Naive thymus-derived CD8-positive, alpha-beta T cell (primary cell): Measurements from ENCODE around the gene SP6. TPM values are rescaled to one million over a fixed set of nuclear protein-coding genes. Genes with fewer than 3 reads are reported as not detected.

ENCODE experiments used
- ATAC-seq, 2 donors: fragments of 150-1000 bp; cut with Tn5 transposase in 1 of 2; sonication (Bioruptor Pico), chemical (Tn5 transposase) in 1 of 2; 1 replicate in 1 of 2; 2 replicates in 1 of 2; pipeline ENCODE4 v1.10.0; 2021; ENCODE audit warnings: mild to moderate bottlenecking in 2 of 2, moderate library complexity in 2 of 2
- POLR2A ChIA-PET: fragments of 350-600 bp; sonication (Branson Sonifier 250); formaldehyde crosslinking; loops from one replicate; lab custom pipeline; 2021; ENCODE audit warnings: antibody characterized with exemption; lab: Charles Lee
- DNase-seq, 10 donors: peaks; one replicate each; pipeline versions ENCODE4 v3.0.0 to v3.0.0-alpha.2; 2020 to 2022
- H3K27ac Mint-ChIP-seq, 10 donors: one replicate each; pipeline ENCODE4 v1.8.0; 2020 to 2022; ENCODE audit warnings: mild to moderate bottlenecking in 10 of 10, mixed read lengths in 10 of 10, moderate library complexity in 4 of 10, inconsistent platforms in 1 of 10
- H3K27me3 Mint-ChIP-seq, 5 donors: one replicate each; pipeline ENCODE4 v1.8.0; 2021 to 2022; ENCODE audit warnings: mixed read lengths in 5 of 5
- H3K36me3 Mint-ChIP-seq, 3 donors: one replicate each; pipeline ENCODE4 v1.8.0; 2020 to 2022; ENCODE audit warnings: mixed read lengths in 3 of 3, mild to moderate bottlenecking in 2 of 3, inconsistent platforms in 1 of 3
- H3K4me1 Mint-ChIP-seq, 4 donors: one replicate each; pipeline ENCODE4 v1.8.0; 2021 to 2022; ENCODE audit warnings: mixed read lengths in 4 of 4
- H3K4me3 Mint-ChIP-seq, 10 donors: one replicate each; pipeline ENCODE4 v1.8.0; 2020 to 2022; ENCODE audit warnings: mild to moderate bottlenecking in 10 of 10, mixed read lengths in 10 of 10, moderate library complexity in 6 of 10, inconsistent platforms in 1 of 10
- H3K9me3 Mint-ChIP-seq, 9 donors: one replicate each; pipeline ENCODE4 v1.8.0; 2020 to 2022; ENCODE audit warnings: mixed read lengths in 9 of 9, mild to moderate bottlenecking in 3 of 9, inconsistent platforms in 1 of 9, moderate library complexity in 1 of 9
- polyA plus RNA-seq, 3 donors: library from polyadenylated mRNA; unstranded; fragments of 300-500 nt; fragmentation: Illumina TruSeq; gene quantifications; one replicate each; pipeline ENCODE4 v1.2.3, GENCODE V29; 2021
- total RNA-seq, 8 experiments: library from RNA in 2 of 8; stranded (reverse) in 2 of 8; gene quantifications; one replicate each; pipeline ENCODE4 v1.2.3 and lab custom pipeline; 2021 to 2026

Gene SP6
- total and polyA plus RNA-seq, 5 experiments from 2014 or later, result 0.13 to 0.33 (median 0.16) TPM; not detected in 2

DNA sequence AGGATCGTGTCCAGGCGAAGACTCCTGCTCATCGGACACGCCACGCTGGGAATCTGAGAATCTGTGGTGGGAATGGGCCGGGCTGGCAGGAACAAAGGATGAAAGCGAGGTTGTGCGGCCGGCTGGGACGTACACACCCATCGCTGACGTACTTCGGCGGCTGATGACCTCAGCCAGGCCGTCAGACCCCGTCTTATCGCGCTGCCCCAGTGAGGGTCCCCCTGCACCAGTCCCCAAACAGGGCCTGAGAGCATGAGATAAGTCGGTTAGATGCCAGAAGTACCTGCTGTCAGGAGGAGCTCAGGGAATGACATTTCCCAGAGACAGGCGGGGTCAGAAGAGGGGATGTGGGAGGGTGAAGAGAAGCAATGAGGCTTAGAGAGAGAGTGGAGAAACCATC is 16.0 kb upstream of the SP6 start:
- Mint-ChIP-seq H3K4me1 (peaks cover 0 to 15% (median 3%) of the 10 kb centered on the region in 4 donors), H3K4me3 (no peak overlapping the region), H3K9me3 (no peaks in the 10 kb centered on the region), H3K36me3 (no peaks in the 10 kb centered on the region), H3K27me3 (peaks cover 7 to 28% (median 22%) of the 10 kb centered on the region in 5 donors), H3K27ac (no peak overlapping the region)
- no peak for DNase-seq
- POLR2A ChIA-PET, result no interaction called here
- no peak for ATAC-seq

DNA sequence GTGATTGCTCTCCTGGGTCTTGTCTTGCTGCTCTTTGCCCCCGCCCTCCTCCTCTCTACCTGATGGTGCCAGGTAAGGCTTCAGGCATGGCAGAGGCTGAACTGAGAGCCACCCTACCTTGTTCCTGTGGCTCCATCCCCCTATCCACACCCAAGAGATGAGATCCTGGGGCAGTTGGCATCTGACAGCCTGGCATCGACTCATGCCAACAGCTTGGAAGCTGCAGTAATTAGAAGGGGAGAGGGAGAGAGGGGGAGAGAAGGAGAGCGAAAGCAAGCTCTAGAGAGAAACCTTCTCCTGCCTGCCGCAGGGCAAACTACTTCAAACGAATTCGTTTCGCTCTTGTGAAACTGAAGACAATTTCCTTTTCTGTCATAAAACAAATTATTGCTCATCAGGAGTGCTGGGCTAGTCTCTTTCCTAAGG is 13.8 kb upstream of the SP6 start:
- no peaks in the 10 kb centered on the region for H3K9me3 Mint-ChIP-seq
- POLR2A ChIA-PET, result interaction anchor here (0.5 to 2.3 kb wide), 2 partner anchors 12 to 31 kb away, joined by 4 to 7 read pairs; partner anchors contain the start of gene SP2
- no peaks in the 10 kb centered on the region for H3K36me3 Mint-ChIP-seq
- peak overlapping the region in 2 of 10 donors; percentile 41 to 60 for H3K27ac Mint-ChIP-seq
- H3K4me1 Mint-ChIP-seq, result peaks cover 0 to 15% (median 2%) of the 10 kb centered on the region in 4 donors
- ATAC-seq (no peak), DNase-seq (no peak)
- peaks cover 2 to 14% (median 11%) of the 10 kb centered on the region in 5 donors for H3K27me3 Mint-ChIP-seq
- peak overlapping the region in 1 of 10 donors; percentile 30 for H3K4me3 Mint-ChIP-seq

DNA sequence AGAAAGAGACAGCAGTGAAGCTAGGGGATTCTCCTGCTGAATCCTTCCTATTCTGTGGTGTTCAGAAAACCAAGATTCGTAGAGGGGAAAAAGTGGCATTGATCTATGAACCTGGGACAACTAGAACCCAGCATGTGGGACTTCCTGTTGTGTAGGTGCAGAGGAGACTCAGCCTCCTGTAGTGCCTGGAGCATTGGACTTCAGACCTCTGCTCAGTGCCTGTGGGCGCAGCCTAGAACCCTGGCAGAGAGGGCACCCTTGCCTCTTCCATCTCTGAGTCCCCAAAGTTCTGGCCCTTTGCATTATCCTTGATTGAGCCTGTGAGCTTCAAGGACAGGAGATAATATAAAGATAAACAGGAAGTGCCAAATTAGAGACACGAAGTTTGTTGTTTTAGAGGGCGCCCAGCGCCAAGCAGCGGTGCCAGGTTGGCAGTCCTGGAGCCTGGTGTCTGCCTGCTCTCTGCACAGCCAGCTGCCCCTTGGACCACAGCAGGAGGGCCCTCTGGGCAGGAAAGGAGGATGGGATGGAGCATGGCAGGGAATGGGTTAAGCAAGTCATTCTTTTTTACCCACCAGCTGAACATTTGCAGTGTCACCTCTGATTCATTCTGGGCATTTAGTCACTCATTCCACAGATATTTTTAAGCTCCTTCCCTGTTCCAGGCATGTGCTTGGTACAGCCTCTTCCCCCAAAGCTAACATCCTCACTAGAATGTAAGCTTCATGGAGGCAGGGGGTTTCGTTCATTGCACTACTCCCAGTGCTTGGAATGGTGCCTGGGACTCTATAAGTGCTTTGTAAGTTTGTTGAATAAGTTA is 11.9 kb upstream of the SP6 start:
- no peaks in the 10 kb centered on the region for H3K36me3 Mint-ChIP-seq
- DNase-seq, result no peak
- H3K27me3 Mint-ChIP-seq, result peaks cover 4 to 16% (median 9%) of the 10 kb centered on the region in 5 donors
- no peaks in the 10 kb centered on the region for H3K9me3 Mint-ChIP-seq
- ATAC-seq, result no peak
- peaks cover 0 to 15% (median 5%) of the 10 kb centered on the region in 4 donors for H3K4me1 Mint-ChIP-seq
- no peak overlapping the region for H3K27ac Mint-ChIP-seq
- POLR2A ChIA-PET, result no interaction called here
- H3K4me3 Mint-ChIP-seq, result no peak overlapping the region

DNA sequence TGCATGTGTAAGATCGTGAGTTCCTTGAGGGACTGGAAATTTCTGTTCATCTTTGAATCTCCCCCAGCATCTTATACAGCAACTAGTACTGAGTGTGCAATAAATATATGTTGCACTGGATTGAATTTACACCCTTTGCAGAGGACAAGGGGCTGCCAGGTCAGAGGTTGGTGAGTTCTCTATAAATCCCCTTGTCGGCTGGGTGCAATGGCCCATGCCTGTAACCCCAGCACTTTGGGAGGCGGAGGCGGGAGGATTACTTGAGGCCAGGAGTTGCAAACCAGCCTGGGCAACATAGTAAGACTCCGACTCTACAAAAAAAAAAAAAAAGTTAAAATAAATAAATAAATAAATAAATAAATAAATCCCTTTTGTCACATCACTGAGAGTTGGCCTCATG is 9.4 kb upstream of the SP6 start:
- Mint-ChIP-seq H3K36me3 (no peaks in the 10 kb centered on the region), H3K9me3 (no peaks in the 10 kb centered on the region), H3K4me1 (peaks cover 0 to 15% (median 5%) of the 10 kb centered on the region in 4 donors), H3K4me3 (no peak overlapping the region), H3K27me3 (peaks cover 4 to 31% (median 19%) of the 10 kb centered on the region in 5 donors), H3K27ac (no peak overlapping the region)
- no peak for ATAC-seq
- DNase-seq, result no peak
- POLR2A ChIA-PET, result no interaction called here

DNA sequence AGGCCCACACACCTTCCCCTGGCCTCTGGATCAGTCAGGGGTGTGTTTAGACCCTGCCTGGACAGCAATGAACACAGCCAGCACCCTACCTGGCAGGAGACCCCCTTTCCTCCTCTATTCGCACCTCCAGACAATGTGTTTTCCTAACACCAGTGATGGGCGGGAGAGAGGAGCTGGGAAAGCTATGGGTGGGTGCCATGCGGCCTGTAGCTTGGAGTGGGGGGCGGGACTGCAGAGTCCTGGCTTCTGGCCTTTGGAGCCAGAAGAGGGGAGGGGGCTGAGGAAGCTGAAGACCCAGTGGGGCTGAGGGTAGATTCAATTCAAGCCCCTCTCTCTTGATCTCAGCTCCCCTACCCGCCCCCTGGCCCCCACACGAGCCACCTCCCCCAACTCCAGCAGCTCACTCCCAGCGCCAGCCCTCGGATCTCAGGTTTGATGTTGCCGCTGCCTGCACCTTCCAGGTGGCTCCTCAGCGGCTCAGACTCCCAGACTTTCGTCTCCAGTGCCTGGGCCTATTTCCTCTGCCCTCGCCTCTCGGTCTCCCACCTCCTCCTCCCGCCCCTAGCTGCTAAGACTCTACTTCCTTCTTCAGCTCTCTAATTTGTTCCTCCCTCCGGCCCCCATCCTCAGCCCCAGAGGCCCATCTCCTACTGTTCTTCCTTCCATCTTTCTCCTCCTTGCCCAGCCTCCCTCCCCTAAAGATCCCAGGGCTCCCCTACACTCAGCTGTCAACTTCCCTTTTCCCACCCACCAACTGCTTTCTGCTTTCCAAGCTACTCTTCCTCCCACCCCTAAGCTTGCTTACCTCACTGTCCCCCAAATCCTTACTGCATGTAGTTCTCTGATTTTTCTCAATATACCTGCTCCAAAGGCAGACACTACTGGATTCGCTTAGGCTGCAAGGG is 6.8 kb upstream of the SP6 start:
- H3K27me3 Mint-ChIP-seq, result peaks cover 27 to 56% (median 41%) of the 10 kb centered on the region in 5 donors
- H3K27ac Mint-ChIP-seq, result peak overlapping the region in 1 of 10 donors; percentile 41
- H3K4me1 Mint-ChIP-seq, result peaks cover 0 to 8% (median 4%) of the 10 kb centered on the region in 4 donors
- H3K4me3 Mint-ChIP-seq, result no peak overlapping the region
- POLR2A ChIA-PET, result interaction anchor here (0.6 kb wide), 1 partner anchor 11 kb away, joined by 4 read pairs; no protein-coding TSS in a partner anchor
- no peak for ATAC-seq
- H3K9me3 Mint-ChIP-seq, result no peaks in the 10 kb centered on the region
- DNase-seq, result no peak
- H3K36me3 Mint-ChIP-seq, result no peaks in the 10 kb centered on the region

DNA sequence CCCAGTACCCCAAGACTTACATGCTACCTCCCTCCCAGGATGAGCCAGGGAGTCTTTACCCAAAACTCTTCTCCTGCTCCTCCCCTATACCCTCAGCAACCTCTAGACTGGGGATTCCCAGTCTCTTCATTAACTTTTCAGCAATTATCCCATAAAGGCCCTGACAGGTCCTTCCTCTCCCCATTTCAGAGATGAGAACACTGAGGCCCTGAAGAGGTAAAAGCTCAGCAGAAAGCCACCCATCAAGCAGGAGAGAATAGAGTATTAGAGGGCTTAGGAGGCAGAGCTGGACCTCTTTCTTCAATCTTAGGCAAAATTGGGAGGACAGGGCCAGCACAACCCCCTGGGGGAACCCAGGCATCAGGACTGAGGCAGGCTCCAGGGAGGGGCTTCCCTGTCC is 5.9 kb upstream of the SP6 start:
- Mint-ChIP-seq H3K27ac (peak overlapping the region in 1 of 10 donors; percentile 43), H3K9me3 (no peaks in the 10 kb centered on the region), H3K4me3 (no peak overlapping the region), H3K4me1 (peaks cover 7 to 17% (median 10%) of the 10 kb centered on the region in 4 donors), H3K27me3 (peaks cover 35 to 66% (median 50%) of the 10 kb centered on the region in 5 donors), H3K36me3 (no peaks in the 10 kb centered on the region)
- DNase-seq, result no peak
- ATAC-seq, result no peak
- POLR2A ChIA-PET, result interaction anchor here (0.6 kb wide), 1 partner anchor 8 kb away, joined by 3 read pairs; no protein-coding TSS in a partner anchor

DNA sequence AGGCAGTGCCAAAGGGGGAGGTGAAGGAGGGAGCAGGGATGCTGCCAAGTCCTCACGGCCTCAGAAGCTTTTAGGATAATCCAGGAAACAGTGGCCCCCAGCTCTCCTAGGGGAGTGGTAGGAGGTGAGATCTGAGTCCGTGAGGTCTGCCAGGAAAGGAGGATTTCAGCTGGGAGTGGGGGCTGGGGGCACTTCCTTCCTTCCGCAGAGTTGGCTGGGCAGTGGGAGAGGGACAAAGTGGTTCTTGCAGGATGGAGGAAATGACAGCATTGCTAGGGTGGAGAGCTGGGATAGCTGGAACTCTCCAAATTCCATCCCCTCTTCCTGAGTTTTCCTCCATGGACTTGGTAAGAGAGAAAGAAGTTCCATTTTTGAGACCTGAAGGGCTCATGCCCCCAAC is 4.8 kb upstream of the SP6 start:
- Mint-ChIP-seq H3K4me1 (peaks cover 10 to 22% (median 11%) of the 10 kb centered on the region in 4 donors), H3K9me3 (no peaks in the 10 kb centered on the region), H3K27ac (no peak overlapping the region), H3K4me3 (no peak overlapping the region), H3K27me3 (peaks cover 36 to 75% (median 55%) of the 10 kb centered on the region in 5 donors), H3K36me3 (no peaks in the 10 kb centered on the region)
- no peak for DNase-seq
- no peak for ATAC-seq
- POLR2A ChIA-PET, result interaction anchor here (1.3 kb wide), 1 partner anchor 39 kb away, joined by 3 read pairs; no protein-coding TSS in a partner anchor

DNA sequence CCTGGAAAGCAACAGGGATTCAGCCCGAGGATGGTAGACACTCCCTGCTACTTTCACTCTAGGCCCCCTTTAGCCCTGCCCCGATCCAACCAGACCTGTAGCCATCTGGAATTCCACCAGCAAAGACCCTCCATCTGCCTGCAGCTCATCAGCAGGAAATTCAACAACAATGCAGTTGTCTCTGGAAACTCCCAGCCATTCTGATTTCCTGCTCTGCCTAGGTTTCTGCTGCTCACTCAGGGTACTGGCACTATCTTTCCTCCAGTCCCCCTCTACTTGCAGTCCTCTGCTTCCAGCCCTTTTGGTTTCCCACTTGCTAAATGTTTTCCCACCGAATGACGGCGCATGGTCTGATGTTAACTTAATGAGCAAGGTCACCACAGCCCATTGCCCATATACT is 2.7 kb upstream of the SP6 start:
- POLR2A ChIA-PET, result no interaction called here
- ATAC-seq (no peak), DNase-seq (no peak)
- Mint-ChIP-seq H3K9me3 (no peaks in the 10 kb centered on the region), H3K4me1 (peaks cover 13 to 38% (median 18%) of the 10 kb centered on the region in 4 donors), H3K27me3 (peaks cover 45 to 83% (median 71%) of the 10 kb centered on the region in 5 donors), H3K36me3 (no peaks in the 10 kb centered on the region), H3K4me3 (no peak overlapping the region), H3K27ac (no peak overlapping the region)

DNA sequence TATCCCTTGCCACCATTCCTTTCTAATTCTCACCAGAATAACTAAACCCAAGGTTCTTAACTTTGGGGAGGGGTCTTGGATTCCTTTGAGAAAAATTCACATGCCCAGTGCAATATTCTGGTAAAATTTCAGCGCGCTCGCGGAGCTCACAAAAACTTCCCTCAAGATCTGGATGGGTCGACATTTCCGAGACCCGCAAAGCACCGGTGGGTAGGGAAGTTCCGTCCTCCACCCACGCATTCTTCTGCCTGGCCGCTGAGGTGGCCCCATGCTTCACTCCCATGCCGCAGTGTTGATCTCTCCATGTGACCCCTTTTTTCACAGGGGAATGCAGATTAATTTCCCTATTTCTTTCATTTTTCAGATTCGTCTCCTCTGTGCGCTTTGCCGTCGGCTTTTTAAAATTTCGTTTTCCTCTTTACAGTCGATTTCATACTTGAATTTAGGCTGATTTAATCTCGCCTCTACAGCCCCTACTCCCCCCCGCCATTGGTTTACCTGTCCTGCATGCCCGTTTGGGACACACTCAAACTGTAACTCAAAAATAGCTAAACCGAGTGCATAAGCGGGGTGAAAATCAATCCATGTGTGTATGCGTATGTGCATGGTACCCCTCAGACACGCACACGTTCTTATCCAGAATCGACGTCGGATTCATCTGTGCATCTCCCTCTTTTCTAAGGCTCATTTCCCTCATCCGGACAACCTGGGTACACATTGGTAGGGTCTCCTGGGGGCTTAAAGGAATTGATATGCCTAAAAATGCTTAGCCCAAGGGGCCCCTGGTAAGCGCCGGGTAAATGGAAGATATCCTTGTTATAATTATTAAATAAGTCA is 1.4 kb upstream of the SP6 start:
- DNase-seq, result peak in 1 of 10 donors; percentile 20

DNA sequence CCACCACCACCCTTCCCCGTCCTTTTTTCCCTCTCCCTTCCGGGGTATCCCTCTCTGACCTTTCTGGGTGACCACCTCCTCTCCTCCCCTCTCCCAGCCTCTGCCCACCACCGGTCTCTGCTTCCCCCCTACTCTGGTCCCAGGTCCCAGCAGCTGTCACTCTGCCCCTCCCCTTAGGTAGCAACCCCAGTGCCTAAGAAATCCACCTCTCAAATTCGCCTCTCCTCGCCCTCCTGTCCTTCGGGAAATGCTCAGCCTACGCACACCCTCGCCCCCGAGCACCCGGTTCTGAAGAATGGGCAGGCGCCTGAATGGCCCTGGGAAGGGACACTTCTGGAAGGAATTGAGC is 775 bp upstream of the SP6 start:
- Mint-ChIP-seq H3K4me3 (peak overlapping the region in 7 of 10 donors; percentile 22 to 83 (median 75)), H3K4me1 (peaks cover 15 to 46% (median 21%) of the 10 kb centered on the region in 4 donors), H3K9me3 (no peaks in the 10 kb centered on the region), H3K36me3 (no peaks in the 10 kb centered on the region), H3K27me3 (peaks cover 46 to 93% (median 75%) of the 10 kb centered on the region in 5 donors), H3K27ac (no peak overlapping the region)
- ATAC-seq (no peak), DNase-seq (no peak)
- POLR2A ChIA-PET, result interaction anchor here (0.9 to 15.9 kb wide), 2 partner anchors 20 to 41 kb away, joined by 3 to 203 read pairs; partner anchors contain the start of genes LRRC46, MRPL10 and SP2

More for the DNA sequence above, 1.4 kb upstream of the SP6 start:
- Mint-ChIP-seq H3K4me3 (peak overlapping the region; percentile 37 to 83 (median 66)), H3K9me3 (no peaks in the 10 kb centered on the region), H3K27ac (no peak overlapping the region), H3K27me3 (peaks cover 46 to 92% (median 74%) of the 10 kb centered on the region in 5 donors), H3K36me3 (no peaks in the 10 kb centered on the region), H3K4me1 (peaks cover 13 to 40% (median 19%) of the 10 kb centered on the region in 4 donors)
- ATAC-seq, result no peak
- POLR2A ChIA-PET, result interaction anchor here (0.6 kb wide), 1 partner anchor 43 kb away, joined by 3 read pairs; the partner anchor contains the start of gene SP2

DNA sequence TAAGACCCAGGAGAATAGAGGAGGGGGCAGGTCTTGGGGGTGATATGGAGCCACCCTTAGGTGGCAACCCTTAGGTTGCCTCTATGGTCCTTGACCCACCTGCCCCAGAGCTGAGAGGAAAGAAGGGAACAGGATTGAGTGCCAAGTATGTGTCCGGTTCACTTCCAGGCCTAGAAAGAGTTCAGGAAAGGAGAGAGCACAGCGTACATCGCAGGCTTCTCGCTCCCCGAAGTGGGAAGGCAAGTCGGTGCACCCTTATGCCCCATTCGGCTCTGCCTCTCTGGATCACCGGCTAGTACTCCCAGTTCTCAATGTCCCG is 631 bp downstream of the SP6 start:
- Mint-ChIP-seq H3K27me3 (peaks cover 53 to 93% (median 75%) of the 10 kb centered on the region in 5 donors), H3K4me1 (peaks cover 15 to 48% (median 23%) of the 10 kb centered on the region in 4 donors), H3K27ac (peak overlapping the region in 3 of 10 donors; percentile 11 to 37 (median 19)), H3K9me3 (no peaks in the 10 kb centered on the region), H3K36me3 (no peaks in the 10 kb centered on the region), H3K4me3 (peak overlapping the region; percentile 58 to 88 (median 72))
- POLR2A ChIA-PET, result interaction anchor here (0.6 to 15.9 kb wide), 3 partner anchors 16 to 42 kb away, joined by 3 to 203 read pairs (median 3); partner anchors contain the start of gene SP2
- no peak for ATAC-seq
- no peak for DNase-seq
